AG09319 (cell line): Measurements from ENCODE around the gene AKNA.

Source experiments
- DNase-seq: peaks from one replicate; pipeline ENCODE4 v3.0.0-alpha.2; 2010; ENCODE audit warnings: low read depth; ENCODE audit errors: extremely low read depth
- CTCF ChIP-seq: IDR thresholded peaks from 2 replicates; pipeline ENCODE4 v1.5.1; 2011; ENCODE audit warnings: low read depth, mild to moderate bottlenecking, inconsistent platforms, low read length, moderate library complexity

Gene AKNA

GRCh38 chr9:114370251-114370967 is 17.4 kb downstream of the AKNA start:
- DNase-seq = no peak
- TF ChIP-seq CTCF = no peak

- TF ChIP-seq CTCF = no peak
- no peak for DNase-seq
Measured at GRCh38 chr9:114369216-114370130, 18.3 kb downstream of the AKNA start.

GRCh38 chr9:114367772-114368569 is 19.8 kb downstream of the AKNA start:
- TF ChIP-seq CTCF = no peak
- DNase-seq = no peak

- DNase-seq = no peak
- no peak for TF ChIP-seq CTCF
Measured at GRCh38 chr9:114367366-114367765, 20.4 kb downstream of the AKNA start.

- TF ChIP-seq CTCF = no peak
- DNase-seq = peak; percentile 69
Measured at GRCh38 chr9:114366334-114367128, 21.3 kb downstream of the AKNA start.

GRCh38 chr9:114365194-114365593 is 22.6 kb downstream of the AKNA start:
- no peak for DNase-seq
- no peak for TF ChIP-seq CTCF
